Activated CD4-positive, alpha-beta T cell treated with anti-CD3 and anti-CD28 coated beads, Interleukin-2, Interleukin-6, amounts not matched to agents 100 ng/mL and 50 ng/mL, durations not matched to agents 16 hours and 8 hours (primary cell): Measurements from ENCODE around the gene SPDYE17.
"Not testable (repeated sequence)": the region's sequence is repeated elsewhere in the genome, so short reads cannot be mapped to it uniquely, and the experiment has no call there.

Experiments used
- DNase-seq: peaks from one replicate; pipeline ENCODE4 v3.0.0-alpha.2; 2020

The SPDYE17 gene

DNA sequence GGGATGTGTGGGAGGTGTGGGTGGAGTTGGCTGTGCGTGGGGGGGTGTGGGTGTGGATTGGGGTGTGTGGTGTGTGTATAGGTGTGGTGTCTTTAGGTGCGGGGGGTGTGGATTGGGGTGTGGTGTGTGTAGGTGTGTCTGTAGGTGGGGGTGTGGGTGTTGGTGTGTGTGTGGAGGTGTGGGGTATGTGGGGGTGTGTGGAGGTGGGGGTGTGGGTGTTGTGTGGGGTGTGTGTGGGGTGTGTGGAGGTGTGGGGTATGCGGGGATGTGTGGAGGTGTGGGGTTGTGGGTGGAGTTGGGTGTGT lies 33.9 kb downstream of the SPDYE17 start:
- no peak for DNase-seq

DNA sequence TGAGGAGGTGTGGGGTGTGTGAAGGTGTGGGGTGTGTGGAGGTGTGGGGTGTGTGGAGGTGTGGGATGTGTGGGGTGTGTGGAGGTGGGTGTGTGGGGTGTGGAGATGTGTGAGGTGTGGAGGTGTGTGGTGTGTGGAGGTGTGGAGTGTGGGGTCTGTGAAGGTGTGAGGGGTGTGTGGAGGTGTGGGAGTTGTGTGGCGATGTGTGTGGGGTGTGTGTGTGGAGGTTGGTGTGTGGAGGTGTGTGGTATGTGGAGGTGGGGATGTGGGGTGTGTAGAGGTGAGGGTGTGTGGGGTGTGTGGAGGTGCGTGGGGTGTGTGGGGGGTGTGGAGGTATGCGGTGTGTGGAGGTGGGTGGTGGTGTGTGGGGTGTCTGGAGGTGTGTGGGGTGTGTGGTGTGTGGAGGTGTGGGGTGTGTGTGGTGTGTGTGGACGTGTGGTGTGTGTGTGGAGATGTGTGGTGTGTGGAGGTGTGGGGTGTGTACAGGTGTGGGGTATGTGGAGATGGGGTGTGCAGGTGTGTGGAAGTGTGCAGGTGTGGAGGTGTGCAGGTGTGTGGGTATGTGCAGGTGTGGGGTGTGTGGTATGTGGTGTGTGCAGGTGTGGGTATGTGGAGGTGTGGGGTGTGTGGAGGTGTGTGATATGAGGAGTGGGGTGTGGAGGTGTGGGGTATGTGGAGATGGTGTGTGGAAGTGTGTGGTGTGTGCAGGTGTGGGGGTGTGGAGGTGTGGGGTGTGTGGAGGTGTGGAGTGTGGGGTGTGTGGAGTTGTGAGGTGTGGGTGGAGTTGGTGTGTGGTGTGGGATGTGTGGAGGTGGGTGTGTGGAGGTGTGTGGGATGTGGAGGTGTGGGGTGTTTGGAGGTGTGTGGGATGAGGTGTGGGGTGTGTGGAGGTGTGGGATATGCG lies 34.5 kb downstream of the SPDYE17 start:
- DNase-seq: no peak

DNA sequence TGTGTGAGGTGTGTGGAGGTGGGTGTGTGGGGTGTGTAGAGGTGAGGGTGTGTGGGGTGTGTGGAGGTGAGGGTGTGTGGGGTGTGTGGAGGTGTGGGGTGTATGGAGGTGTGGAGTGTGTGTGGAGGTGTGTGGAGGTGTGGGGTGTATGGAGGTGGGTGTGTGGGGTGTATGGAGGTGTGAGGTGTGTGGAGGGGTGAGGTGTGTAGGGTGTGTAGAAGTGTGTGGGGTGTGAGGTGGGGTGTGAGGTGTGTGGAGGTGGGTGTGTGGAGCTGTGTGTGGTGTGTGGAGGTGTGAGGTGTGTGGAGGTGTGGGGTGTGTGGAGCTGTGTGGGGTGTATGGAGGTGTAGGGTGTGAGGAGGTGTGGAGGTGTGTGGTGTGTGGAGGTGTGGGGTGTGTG lies 35.2 kb downstream of the SPDYE17 start:
- not testable (repeated sequence) for DNase-seq

DNA sequence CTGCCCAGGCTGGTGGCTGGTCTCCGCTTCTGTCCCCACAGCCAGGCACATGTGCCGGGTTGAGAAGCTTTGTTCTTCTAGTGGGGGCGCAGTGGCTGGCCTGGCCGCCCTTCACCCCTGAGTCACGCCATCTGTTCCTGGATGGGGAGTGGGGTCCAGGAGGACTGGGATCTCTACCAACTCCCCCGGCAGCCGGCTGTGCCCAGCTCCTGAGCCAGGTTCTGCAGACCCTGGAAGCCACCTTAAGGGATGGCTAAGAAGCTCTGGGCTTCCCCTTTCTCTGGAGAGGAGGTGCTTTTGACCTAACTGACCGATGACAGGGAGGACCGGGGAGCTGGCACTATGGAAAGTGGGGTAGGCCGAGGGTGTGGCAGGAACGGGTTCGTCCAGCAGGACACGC lies 37.9 kb downstream of the SPDYE17 start:
- DNase-seq: not testable (repeated sequence)

DNA sequence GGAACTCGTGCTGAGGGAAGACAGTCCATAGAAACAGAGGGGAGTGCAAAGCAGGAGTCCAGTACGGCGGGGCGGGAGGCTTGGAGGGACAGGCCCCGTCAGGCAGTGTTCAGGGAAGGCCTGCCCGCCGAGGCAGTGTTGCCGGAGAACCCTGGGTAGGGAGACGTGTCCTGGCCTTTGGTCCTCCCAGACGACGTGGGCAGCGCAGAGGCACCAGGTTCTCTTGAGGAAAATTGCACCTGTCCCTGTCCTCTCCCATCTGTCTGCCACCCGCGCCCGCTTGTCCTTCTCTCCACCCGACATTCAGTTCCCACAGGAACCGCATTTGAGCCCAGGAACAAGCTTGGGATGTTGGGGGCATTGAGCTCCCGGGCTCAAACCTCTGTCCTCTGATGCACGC lies 38.3 kb downstream of the SPDYE17 start:
- DNase-seq: not testable (repeated sequence)

DNA sequence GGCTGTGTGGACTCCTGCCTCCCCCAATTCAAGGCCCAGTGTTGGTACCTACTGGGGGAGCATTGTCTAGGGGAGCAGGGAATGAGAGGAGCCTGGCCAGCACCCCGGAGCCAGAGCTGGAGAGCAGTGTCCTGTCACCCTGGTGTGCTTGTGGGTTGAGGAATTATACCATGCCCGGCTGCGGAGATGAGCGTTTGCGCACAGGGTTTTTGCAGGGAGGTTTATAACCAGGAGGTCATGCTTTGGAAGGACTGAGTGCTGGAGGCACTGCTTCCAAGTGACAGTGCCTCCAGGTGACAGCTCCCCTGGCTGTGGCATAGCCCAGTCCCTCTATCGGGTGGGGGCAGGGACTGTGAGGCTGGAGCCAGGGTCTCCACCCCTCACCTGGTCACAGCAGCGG lies 39.3 kb downstream of the SPDYE17 start:
- DNase-seq: not testable (repeated sequence)

DNA sequence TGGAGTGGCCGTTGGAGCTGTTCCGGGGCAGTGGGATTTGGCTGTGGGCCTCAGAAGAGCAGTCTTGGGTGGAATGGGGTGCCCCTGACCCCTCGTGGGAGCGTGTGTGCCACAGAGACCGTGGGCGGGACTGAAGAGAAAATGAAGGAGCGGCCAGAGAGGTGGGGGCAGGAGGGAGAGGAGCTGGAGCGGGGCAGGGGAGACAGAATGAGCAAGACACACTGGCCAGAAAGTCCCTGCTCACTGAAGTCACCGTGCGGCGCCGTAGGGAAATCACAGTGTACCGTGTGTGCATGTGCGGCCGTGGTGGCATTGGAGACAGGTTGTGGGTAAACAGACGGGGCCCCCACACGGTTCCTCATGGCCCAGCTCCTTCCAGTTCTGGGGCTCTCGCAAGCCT lies 40.0 kb downstream of the SPDYE17 start:
- not testable (repeated sequence) for DNase-seq

DNA sequence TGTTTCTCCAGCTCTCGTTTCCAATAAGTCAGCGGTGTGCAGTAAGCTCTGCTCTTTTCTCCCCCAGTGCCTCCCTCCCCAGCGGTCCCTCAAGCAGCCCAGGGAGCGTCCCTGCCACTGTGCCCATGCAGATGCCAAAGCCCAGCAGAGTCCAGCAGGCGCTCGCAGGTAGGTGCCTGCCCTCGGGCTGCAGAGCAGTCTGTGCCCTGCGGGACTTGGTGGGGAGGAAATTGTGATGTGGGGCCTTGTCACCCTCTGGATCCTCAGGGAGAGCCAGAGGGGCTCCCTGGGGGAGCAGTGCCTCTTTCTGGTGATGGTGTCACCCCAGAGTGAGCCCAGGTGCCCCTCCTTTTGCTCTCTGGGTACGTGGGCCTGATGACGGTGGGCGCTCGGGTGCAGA lies 42.0 kb downstream of the SPDYE17 start:
- not testable (repeated sequence) for DNase-seq

DNA sequence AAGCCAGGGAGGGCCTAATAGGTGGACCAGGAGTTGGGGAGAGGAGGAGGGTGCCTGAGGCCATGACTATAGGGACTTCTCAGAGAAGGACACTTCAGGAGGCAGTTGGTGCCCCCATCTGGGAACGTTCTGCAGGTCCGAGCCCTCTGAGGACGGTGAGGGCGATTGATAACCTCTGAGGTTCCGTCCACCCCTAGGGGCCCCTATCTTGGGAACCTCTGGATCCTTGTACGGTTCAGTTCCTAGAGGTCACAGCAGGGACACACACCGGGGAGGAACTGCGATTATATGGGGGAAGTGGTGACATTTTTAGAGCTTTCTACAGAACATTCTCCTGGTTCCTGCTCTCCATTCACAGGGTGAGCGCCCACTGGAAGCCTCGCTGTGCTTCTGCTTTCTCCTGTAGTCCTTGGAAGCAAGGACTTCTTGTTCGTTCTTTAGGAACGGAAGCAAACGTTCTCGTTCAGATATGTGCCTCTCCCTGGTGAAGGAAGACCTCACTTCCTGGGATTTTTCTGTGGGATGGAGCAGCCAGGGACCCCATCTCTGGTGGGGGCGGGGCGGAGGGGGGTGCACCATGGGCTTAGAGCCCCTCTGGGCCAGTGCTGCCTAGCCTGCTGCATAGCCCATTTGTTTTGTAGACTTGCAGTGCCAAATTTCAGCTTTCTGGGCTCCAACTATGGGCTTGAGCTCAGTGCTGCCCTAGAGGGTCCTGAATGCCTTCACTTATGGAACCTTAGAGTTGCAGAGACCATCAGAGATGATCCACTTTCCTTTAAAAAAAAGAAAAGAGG lies 46.0 kb downstream of the SPDYE17 start:
- DNase-seq: not testable (repeated sequence)

DNA sequence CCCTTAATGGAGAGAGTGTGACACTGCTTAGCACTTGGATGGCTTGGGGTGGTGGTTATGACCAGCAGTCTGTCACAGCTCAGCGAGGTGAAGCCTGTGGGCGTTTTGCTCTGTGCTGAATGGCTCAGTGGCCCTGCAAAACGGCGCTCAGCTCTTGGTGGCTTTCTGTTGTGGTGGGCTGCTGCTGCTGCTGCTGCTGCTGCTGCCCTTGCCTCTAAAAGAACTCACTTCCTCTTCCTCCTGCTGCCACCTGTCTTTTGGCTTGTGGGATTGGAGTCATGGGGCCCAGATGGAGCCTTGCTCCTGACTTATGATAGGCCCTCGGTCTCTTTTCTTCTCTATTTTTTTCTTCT lies 47.4 kb downstream of the SPDYE17 start:
- DNase-seq: not testable (repeated sequence)

DNA sequence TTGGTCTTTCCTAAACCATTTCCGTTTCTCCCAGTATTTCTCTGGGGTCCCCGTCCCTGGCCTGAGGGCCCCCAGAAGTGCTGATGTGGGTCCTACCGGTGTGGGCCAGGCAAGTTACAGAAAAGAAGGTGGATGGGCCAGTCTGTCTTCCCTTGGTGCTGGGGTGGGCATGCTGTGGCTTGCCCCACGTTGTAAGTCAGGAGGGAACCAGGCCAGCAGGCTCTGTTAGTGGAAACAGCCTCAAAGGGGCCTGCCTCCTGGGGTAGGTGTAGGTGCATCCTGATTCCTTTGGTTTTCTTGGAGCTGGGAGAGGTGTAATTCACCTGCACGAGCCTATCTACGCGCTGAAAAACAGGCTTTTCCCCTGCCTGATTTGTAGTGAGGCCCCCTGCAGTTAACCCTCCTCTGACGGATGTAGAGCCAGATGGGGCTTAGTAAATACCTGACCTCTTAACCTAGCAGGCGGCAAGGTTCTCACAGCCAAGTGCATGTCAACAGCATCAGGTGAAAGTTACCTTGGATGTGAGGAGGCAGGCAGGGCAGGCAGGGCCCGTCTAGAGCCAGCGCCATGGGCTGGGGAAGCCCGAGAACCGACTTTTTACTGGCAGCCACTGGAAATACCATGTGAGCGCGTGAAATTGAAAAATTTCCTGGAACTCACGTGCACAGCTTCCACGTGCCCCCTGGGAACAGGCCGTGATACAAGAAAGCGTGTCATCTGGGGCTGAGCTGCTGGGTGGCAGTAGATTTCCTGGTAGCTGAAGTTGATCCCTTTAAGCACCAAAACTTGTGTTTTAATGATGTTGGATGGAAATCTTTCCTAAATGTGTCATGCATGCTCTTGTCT lies 48.0 kb downstream of the SPDYE17 start:
- not testable (repeated sequence) for DNase-seq

DNA sequence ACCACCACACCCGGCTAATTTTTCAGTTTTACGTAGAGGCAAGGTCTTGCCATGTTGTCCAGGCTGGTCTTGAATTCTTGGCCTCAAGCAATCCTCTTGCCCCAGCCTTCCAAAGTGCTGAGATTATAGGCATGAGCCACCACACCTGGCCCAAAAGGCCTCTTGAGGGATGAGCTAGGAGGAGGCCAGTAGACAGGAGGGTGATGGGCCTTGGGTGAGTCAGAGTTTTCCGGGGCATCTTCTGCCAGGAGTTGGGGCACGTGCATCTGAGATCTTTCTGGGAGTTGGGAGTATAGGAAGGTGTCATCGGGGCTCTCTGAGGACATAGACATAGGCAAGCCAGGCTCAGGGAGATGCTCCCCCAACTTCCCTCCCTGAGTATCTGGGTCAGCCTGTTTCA lies 48.8 kb downstream of the SPDYE17 start:
- DNase-seq: not testable (repeated sequence)

DNA sequence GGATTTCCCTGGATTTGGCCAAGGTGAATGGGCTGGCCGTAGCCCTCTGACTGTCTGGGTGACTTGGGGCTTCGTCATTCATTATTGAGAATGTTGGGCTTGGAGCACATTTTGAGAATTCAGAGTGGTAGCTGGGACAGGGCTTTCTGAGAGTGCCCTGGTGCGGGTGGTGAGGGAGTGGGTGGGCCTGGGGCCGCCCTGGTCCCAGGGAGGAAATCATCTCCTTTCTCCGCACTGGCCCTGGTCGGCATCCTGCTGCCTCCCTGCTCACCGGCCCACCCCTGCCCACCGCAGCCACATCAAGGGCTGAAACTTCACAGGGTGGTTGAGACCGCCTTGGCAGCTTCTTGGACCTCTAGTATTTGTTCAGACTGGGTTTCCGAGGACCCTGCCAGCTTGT lies 49.7 kb downstream of the SPDYE17 start:
- DNase-seq: not testable (repeated sequence)

DNA sequence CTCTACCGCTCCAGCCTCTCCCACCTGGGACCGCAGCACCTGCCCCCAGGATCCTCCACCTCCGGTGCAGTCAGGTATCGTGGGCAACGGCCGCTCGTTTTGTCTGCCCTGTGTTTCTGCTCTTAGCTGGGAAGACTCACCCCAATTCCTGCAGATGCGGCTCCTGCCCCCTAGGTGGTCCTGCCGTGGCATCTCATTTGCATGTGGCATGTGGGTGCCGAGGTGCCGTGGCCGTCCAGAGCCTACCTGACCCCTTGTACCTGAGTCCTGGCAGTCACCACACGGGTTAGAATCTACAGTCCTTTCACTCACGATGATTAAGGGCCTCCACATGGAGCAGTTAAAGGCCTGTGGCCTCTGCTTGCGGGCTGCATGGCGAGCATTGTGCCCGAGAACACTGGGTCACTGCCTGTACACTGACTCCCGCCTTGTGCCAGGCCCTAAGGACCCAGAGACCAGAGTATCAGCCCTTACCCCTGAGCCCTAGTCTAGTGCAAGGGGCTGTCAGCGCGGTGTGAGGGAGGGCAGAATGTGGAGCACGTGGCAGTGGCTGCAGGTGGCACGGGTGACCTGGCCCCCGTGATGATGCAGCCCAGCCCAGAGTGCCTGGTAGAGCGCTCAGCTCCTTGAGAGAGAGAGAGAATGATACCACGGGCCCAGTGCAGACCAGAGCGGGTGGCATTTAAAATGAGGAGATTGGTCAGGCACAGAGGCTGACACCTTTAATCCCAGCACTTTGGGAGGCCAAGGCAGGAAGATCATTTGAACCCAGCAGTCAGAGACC lies 50.8 kb downstream of the SPDYE17 start:
- DNase-seq: not testable (repeated sequence)

DNA sequence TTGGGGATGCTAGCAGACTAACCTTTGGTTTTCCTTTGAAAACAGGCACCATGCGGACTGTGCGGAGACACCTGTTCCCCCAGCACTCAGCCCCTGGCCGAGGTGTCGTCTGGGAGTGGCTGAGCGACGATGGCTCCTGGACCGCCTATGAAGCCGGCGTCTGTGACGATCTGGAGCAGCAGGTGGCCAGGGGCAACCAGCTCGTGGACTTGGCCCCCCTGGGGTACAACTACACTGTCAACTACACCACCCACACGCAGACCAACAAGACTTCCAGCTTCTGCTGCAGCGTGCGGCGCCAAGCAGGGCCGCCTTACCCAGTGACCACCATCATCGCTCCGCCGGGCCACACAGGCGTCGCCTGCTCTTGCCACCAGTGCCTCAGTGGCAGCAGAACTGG lies 51.6 kb downstream of the SPDYE17 start:
- not testable (repeated sequence) for DNase-seq

DNA sequence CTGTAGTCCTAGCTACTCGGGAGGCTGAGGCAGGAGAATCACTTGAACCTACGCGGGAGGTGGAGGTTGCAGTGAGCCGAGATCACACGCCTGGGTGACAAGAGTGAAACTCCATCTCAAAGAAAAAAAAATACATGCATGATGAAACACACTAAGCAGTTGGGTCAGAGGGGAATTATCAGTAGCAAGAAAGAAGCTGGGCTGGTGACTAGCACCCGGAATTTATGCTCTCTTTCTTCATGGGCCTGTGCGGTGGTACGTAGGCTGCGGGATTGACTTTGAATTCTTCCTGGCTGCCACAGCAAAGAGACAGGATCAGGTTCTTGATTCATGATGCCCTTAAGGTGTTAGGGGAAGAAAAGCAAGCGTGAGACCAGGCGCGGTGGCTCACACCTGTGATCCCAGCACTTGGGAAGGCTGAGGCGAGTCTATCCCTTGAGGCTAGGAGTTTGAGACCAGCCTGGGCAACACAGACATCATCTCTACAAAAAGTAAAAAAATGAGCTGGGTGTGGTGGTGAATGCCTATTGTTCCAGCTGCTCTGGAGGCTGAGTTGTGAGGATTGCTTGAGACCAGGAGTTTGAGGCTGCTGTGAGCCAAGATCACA lies 54.3 kb downstream of the SPDYE17 start:
- DNase-seq: not testable (repeated sequence)

DNA sequence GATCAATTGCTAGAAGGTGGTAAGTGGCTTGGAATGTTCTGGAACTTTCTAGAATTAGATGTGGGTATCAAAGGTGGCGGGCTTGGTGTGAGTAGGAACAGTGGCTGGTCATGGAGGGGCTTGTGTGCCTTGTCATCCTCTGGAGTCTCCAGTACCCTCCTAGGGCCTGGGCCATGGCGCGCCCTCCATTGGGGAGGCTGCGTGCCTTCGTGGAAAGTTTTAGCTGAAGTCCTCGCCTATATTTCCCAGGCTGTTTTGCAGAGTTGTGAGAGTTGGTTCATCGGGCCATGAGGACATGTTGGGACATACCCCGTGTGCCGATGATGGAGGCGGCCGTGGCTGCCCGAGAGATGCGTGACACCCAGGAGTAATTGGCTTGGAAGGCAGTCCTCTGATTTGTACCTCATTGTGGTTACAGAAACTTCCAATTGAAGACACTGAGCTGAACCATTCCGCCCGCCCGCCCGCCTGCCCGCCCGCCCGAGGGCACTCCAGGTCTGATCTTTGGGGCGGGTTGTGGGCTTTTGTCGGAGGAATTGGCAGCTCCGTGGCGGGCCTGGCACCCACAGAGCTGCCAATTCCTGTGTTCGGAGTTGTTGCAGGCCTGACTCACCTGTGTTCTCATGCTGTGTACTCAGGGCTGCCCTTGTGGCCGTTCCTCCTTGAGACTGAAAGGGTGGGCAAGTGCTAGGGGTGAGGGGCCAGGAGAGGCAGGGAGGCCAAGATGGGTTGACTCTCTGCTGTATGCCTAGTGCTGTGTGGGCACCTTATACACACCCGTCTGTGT lies 57.2 kb downstream of the SPDYE17 start:
- not testable (repeated sequence) for DNase-seq

DNA sequence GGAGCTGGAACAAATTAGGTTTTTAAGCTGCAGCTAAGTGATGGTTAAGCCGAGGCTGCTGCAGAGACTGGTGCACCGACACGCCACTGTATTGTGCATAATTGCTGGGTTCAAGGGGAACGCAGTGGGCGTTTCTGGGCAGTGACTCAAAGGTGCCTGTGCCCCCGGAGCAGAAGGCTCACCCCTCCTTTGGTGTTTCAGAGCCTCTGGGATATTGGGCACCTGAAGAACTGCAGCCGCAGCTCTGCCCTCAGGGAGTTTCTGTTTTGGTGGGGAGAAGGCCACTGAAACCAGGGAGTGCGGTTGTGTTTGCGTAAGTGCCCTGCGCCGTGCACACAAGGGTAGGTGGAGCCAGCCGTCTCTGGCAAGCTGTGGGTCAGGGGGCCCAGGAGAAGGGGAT lies 57.8 kb downstream of the SPDYE17 start:
- DNase-seq: not testable (repeated sequence)

DNA sequence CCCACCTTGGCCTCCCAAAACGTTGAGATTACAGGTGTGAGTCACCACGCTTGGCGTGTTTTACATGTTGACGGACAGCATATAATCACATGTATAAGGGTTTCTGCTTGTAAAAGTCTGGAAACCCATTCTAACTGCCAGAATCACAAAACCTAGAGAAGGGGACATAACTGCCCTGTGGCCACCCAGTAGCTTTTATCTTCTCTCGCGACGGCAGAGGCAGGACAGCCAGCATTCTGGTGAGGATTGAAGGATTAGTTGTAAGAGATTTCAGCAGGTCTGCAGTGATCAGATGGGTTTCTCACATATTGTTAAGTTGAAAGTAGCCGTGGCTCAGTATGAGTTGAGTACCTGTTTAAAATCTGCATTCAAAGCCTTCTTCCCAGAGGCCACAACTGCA lies 59.8 kb downstream of the SPDYE17 start:
- DNase-seq: not testable (repeated sequence)
